Measurements from ENCODE around the gene NTRK2.

Gene NTRK2

GRCh38 chr9:84781458-84781857, 111.9 kb downstream of the NTRK2 start:
- peak; percentile 46 for TF ChIP-seq CTCF (IDR thresholded peaks at IDR 0.05; ENCODE audit: low read depth, low read length, missing control alignments)
- no peak overlapping the region for H3K4me3 ChIP-seq (ENCODE audit: low read depth, low read length)
- DNase-seq (ENCODE audit: low read depth) = no peak

- TF ChIP-seq CTCF (IDR thresholded peaks at IDR 0.05; ENCODE audit: low read depth, low read length, missing control alignments) = no peak
- no peak overlapping the region for H3K4me3 ChIP-seq (ENCODE audit: low read depth, low read length)
These were observed 112.7 kb downstream of the NTRK2 start for GRCh38 chr9:84781931-84782866.

GRCh38 chr9:84785792-84786547, 116.4 kb downstream of the NTRK2 start:
- H3K4me3 ChIP-seq (ENCODE audit: low read depth, low read length) = no peak overlapping the region
- TF ChIP-seq CTCF (IDR thresholded peaks at IDR 0.05; ENCODE audit: low read depth, low read length, missing control alignments) = no peak
- no peak for DNase-seq (ENCODE audit: low read depth)

More at GRCh38 chr9:84781931-84782866, 112.7 kb downstream of the NTRK2 start:
- DNase-seq (ENCODE audit: low read depth) = no peak

- TF ChIP-seq CTCF (IDR thresholded peaks at IDR 0.05; ENCODE audit: low read depth, low read length, missing control alignments) = no peak
These were observed 119.4 kb downstream of the NTRK2 start for GRCh38 chr9:84788803-84789462.

GRCh38 chr9:84789463-84789830, 119.9 kb downstream of the NTRK2 start:
- TF ChIP-seq CTCF (IDR thresholded peaks at IDR 0.05; ENCODE audit: low read depth, low read length, missing control alignments) = no peak
- DNase-seq (ENCODE audit: low read depth) = no peak
- H3K4me3 ChIP-seq (ENCODE audit: low read depth, low read length) = no peak overlapping the region

More at GRCh38 chr9:84788803-84789462, 119.4 kb downstream of the NTRK2 start:
- H3K4me3 ChIP-seq (ENCODE audit: low read depth, low read length) = no peak overlapping the region
- no peak for DNase-seq (ENCODE audit: low read depth)

- H3K4me3 ChIP-seq (ENCODE audit: low read depth, low read length) = no peak overlapping the region
- no peak for TF ChIP-seq CTCF (IDR thresholded peaks at IDR 0.05; ENCODE audit: low read depth, low read length, missing control alignments)
These were observed 122.1 kb downstream of the NTRK2 start for GRCh38 chr9:84791643-84792042.

More at GRCh38 chr9:84791643-84792042, 122.1 kb downstream of the NTRK2 start:
- no peak for DNase-seq (ENCODE audit: low read depth)

All from GM12864 (cell line).